Activated CD8-positive, alpha-beta T cell treated with anti-CD3 and anti-CD28 coated beads for 36 hours (primary cell): ENCODE data around the gene CAPN12. TPM values are rescaled to one million over a fixed set of nuclear protein-coding genes. Genes with fewer than 3 reads are reported as not detected.

Source experiments
- ATAC-seq: fragments of 200-7000 bp; cut with Tn5 transposase; one replicate; pipeline ENCODE4 v1.10.0; 2021; ENCODE audit warnings: mild to moderate bottlenecking, moderate library complexity
- CTCF ChIA-PET: fragments of 350-600 bp; sonication (Branson Sonifier 250); formaldehyde crosslinking; loops from one replicate; lab custom pipeline; 2021; ENCODE audit warnings: antibody characterized with exemption; lab: Charles Lee
- POLR2A ChIA-PET: fragments of 350-600 bp; sonication (Branson Sonifier 250); formaldehyde crosslinking; loops from one replicate; lab custom pipeline; 2021; ENCODE audit warnings: antibody characterized with exemption; lab: Charles Lee
- DNase-seq: peaks from one replicate; pipeline ENCODE4 v3.0.0-alpha.2; 2020
- H3K27ac Mint-ChIP-seq: one replicate; pipeline ENCODE4 v1.8.0; 2021; ENCODE audit warnings: mild to moderate bottlenecking, mixed read lengths
- H3K27me3 Mint-ChIP-seq: one replicate; pipeline ENCODE4 v1.8.0; 2021; ENCODE audit warnings: mixed read lengths
- H3K36me3 Mint-ChIP-seq: one replicate; pipeline ENCODE4 v1.8.0; 2021; ENCODE audit warnings: low read depth, mixed read lengths
- H3K4me1 Mint-ChIP-seq: one replicate; pipeline ENCODE4 v1.8.0; 2021; ENCODE audit warnings: low read depth, mixed read lengths
- H3K4me3 Mint-ChIP-seq: one replicate; pipeline ENCODE4 v1.8.0; 2021; ENCODE audit warnings: mild to moderate bottlenecking, moderate library complexity, mixed read lengths
- H3K9me3 Mint-ChIP-seq: one replicate; pipeline ENCODE4 v1.8.0; 2021; ENCODE audit warnings: mixed read lengths
- intact Hi-C: fragments of 100-400 bp; cut with micrococcal nuclease; formaldehyde crosslinking; loops from one replicate; pipeline ENCODE4 v1.10.0; 2022
- total RNA-seq, 2 experiments: library from RNA; stranded (reverse); gene quantifications; one replicate each; pipeline ENCODE4 v1.2.3, GENCODE V29; 2021
- TF ChIP-seq, protein P1 (sequence below): fragments of 200-600 bp; IDR thresholded peaks from one replicate; pipeline ENCODE4 v1.8.0; 2022; ENCODE audit warnings: antibody characterized with exemption, mild to moderate bottlenecking

The CAPN12 gene
- total RNA-seq, 2 experiments from 2014 or later = 19.6 to 22.7 TPM

- Mint-ChIP-seq H3K4me1 (peaks cover 9% of the 10 kb centered on the region), H3K9me3 (no peaks in the 10 kb centered on the region), H3K27ac (no peak overlapping the region), H3K4me3 (no peak overlapping the region), H3K27me3 (no peaks in the 10 kb centered on the region), H3K36me3 (peaks cover 23% of the 10 kb centered on the region)
- ChIA-PET CTCF (no interaction called here), POLR2A (no interaction called here)
- no peak for ATAC-seq
- no peak for DNase-seq
- TF ChIP-seq, protein P1, sequence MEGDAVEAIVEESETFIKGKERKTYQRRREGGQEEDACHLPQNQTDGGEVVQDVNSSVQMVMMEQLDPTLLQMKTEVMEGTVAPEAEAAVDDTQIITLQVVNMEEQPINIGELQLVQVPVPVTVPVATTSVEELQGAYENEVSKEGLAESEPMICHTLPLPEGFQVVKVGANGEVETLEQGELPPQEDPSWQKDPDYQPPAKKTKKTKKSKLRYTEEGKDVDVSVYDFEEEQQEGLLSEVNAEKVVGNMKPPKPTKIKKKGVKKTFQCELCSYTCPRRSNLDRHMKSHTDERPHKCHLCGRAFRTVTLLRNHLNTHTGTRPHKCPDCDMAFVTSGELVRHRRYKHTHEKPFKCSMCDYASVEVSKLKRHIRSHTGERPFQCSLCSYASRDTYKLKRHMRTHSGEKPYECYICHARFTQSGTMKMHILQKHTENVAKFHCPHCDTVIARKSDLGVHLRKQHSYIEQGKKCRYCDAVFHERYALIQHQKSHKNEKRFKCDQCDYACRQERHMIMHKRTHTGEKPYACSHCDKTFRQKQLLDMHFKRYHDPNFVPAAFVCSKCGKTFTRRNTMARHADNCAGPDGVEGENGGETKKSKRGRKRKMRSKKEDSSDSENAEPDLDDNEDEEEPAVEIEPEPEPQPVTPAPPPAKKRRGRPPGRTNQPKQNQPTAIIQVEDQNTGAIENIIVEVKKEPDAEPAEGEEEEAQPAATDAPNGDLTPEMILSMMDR = no peak
- intact Hi-C loops = no loop called here
Measured at GRCh38 chr19:38721979-38722773, 22.1 kb downstream of the CAPN12 start.

DNA sequence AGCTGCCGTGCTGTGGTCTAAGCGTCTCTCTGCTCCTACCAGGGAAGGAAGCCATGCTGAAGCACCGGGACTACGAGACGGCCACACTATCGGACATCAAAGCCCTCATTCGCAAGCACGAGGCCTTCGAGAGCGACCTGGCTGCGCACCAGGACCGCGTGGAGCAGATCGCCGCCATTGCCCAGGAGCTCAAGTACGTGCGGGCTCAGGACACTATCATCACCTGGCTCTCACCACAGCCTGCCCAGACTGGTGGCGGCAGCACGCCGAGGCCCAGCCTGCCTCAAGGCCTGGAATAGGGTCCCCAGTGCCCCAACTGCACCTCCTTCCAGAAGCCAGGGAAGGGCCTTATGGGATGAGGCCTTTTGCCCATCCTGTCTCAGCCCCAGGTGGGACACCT lies 22.8 kb downstream of the CAPN12 start:
- intact Hi-C loops = no loop called here

DNA sequence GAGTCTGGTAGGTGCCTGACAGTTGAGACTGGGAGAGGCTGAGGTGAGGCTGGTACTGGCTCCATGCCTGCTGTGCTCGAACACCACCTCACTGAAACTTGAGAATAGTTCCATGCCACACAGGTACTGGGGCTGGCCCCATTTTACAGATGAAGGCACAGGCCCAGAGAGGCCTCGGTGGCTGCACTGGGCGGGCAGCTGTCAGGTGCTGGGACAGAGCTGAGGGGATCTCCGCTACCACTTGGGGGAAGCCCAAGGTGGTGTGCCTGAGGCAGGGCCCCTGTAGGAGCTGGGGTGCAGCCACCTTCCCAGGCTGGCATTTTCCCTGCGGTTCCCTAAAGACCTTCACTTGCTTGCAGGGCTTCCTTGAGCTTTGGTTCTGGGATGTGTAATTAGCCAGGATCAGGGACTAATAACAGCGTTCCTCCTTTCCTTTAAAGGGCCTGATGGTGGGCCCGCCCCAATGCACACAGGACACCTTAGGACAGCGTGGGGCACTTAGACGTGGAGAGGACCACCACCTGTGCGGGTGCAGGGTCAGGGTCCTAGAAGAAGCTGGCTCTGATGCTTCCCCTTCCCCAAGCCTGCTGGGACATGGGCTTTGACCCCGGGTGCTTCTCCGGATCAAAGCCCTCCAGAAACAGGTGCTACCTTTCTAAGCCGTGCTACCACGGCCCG lies 23.6 kb downstream of the CAPN12 start:
- Mint-ChIP-seq H3K36me3 (peaks cover 16% of the 10 kb centered on the region), H3K9me3 (no peaks in the 10 kb centered on the region), H3K4me3 (no peak overlapping the region), H3K27ac (no peak overlapping the region), H3K4me1 (no peaks in the 10 kb centered on the region), H3K27me3 (no peaks in the 10 kb centered on the region)
- intact Hi-C loops = no loop called here
- ATAC-seq = no peak
- CTCF ChIA-PET = interaction anchor here (0.9 kb wide), 1 partner anchor 210 kb away, joined by 3 read pairs; the partner anchor contains the start of genes MRPS12 and SARS2
- TF ChIP-seq, protein P1 = no peak
- no peak for DNase-seq
- POLR2A ChIA-PET = interaction anchor here (1.4 kb wide), 1 partner anchor 12 kb away, joined by 4 read pairs; no protein-coding TSS in a partner anchor

More for the DNA sequence above, 22.8 kb downstream of the CAPN12 start:
- H3K36me3 Mint-ChIP-seq = peaks cover 21% of the 10 kb centered on the region
- peaks cover 3% of the 10 kb centered on the region for H3K4me1 Mint-ChIP-seq
- H3K27ac Mint-ChIP-seq = no peak overlapping the region
- CTCF ChIA-PET = no interaction called here
- H3K9me3 Mint-ChIP-seq = no peaks in the 10 kb centered on the region
- DNase-seq (no peak), ATAC-seq (no peak)
- H3K27me3 Mint-ChIP-seq = no peaks in the 10 kb centered on the region
- POLR2A ChIA-PET = interaction anchor here (1.4 kb wide), 1 partner anchor 12 kb away, joined by 4 read pairs; no protein-coding TSS in a partner anchor
- H3K4me3 Mint-ChIP-seq = no peak overlapping the region
- TF ChIP-seq, protein P1 = no peak

DNA sequence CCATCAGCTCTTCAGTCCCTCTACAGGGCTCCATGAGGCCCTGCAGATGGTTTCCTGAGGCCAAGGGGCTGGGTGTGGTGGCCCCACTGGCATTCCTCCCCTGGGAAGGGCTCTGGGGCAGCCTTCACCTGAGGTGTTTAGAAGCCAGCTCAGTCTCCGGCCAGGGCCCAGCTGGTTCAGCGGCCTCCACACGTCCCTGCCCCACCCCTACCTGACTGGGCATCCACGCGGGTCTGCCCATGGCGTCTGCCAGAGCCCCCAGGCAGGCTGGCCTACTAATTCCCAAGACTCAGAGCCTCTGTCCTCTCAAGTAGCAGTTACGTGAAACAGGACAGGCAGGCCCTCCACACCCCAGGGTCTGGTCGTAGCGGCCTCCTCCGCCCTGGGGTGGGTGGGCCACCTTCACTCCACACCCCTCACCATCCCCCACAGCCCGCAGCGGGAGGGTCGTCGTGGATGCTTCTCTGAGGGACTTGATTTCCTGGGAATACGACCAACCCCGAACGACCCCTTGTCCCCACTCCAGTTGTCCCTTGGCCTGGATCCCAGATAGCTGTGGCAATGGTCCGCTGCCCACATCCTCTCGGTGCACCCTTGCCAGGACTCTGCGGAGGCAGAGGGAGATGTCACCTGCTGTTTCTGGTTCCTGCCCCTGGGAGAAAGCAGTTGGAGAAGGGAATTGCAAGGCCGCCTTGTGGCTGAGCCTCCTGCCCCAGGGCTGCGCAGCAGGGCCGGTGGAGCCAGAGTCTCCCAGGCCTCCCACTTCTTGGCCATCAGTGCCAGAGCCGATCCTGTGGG lies 24.3 kb downstream of the CAPN12 start:
- H3K36me3 Mint-ChIP-seq = peaks cover 15% of the 10 kb centered on the region
- no peak overlapping the region for H3K4me3 Mint-ChIP-seq
- no peak overlapping the region for H3K27ac Mint-ChIP-seq
- POLR2A ChIA-PET = interaction anchor here (0.9 to 1.4 kb wide), 2 partner anchors 9 to 13 kb away, joined by 3 to 4 read pairs; no protein-coding TSS in a partner anchor
- intact Hi-C loops = no loop called here
- no peak for DNase-seq
- H3K9me3 Mint-ChIP-seq = no peaks in the 10 kb centered on the region
- TF ChIP-seq, protein P1 = no peak
- no peaks in the 10 kb centered on the region for H3K27me3 Mint-ChIP-seq
- H3K4me1 Mint-ChIP-seq = no peaks in the 10 kb centered on the region
- CTCF ChIA-PET = interaction anchor here (0.9 kb wide), 1 partner anchor 211 kb away, joined by 3 read pairs; the partner anchor contains the start of genes MRPS12 and SARS2
- no peak for ATAC-seq
